Middle frontal gyrus (tissue), 1 donor: ENCODE measurements around the gene ZBTB7C.

Source experiments
- DNase-seq: peaks from one replicate; pipeline ENCODE4 v3.0.0-alpha.2; 2015; ENCODE audit warnings: low spot score; ENCODE audit errors: extremely low spot score

Gene ZBTB7C

DNA sequence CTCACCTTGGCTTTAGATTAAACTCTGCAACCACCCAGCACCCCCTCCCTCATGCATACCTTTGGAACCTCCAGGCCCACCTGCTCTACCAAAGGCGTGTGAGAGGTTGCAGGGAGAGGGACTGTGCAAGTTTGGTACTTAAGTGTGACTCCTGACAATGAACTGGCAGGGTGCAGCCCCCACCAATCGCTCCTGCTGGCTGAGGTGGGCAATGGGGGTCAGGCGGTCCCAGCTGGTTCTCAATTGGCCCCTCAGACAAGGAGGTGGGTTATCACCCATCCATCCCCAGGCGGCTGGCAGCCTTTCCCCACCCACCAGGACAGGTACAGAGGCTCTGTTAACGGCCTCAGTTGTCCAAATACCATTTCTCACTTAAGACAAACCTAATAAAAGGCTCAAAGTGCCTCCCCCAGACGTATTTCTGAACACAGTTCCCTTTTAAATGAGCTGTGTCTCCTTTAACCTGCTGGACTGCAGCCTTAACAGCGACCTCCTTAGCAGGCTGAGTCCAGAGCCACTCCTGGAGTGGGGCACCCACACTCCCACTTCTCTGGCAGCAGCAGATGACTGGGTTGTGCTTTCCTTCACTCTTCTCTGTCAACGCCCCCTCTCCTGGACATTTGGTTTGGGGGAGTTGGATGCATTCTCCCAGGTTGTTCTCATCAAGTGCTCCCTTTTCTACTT is 309.6 kb downstream of the ZBTB7C start:
- no peak for DNase-seq

DNA sequence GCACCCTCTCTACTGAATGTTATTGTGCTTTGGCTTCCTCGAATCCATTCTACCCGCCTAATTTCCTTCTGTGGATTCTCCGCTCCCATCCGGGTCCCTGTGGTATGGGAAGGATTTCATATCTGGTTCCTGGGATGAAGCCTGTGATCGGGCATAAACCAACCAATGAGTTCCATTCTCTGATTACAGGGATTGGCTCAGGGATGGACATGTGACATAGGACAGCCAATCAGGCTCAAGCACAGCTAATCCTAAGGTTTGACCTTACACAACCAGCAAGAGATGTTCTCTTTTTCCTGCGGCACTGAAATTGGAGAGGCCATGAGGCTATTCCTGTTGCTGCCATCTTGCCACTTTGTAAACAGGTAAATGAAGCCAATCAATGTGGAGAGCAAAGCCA is 310.6 kb downstream of the ZBTB7C start:
- DNase-seq: no peak

DNA sequence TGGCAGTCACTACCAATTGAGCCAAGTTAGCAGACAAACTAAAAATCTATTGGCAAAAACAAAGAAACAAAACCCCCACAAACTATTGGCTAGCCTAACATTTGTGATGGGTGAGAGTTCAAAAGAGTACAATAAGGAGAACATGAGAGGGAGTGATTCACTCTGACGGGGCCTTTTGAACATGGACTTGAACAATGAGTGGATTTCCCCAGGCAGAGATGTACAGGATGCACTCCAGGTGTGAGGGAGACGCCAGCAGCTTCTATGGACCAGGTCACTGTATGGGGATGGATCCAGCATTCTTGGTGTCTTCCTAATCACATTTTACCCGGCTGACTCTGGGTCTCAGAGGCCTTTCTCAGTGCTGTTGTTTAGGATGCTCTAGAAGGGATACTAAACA is 311.2 kb downstream of the ZBTB7C start:
- DNase-seq: no peak

DNA sequence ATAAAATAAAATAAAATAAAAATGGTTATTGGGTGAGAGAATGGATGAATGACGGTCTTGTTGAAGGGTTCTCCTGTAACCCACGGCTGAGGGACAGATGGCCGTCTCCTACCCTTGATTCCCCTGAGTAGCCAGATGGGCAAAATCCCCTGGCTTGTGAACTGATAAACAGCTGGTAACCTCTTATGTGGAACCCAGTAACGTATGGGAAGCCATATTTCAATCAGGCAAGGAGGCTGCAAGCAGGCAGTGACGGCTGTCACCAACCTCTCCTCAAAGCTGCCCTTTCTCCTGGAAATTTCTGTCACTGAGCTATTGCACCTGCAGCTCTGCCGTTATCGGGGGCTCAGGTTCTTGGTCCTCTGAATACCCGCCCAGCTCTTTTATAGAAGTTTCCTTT is 313.5 kb downstream of the ZBTB7C start:
- DNase-seq: no peak

DNA sequence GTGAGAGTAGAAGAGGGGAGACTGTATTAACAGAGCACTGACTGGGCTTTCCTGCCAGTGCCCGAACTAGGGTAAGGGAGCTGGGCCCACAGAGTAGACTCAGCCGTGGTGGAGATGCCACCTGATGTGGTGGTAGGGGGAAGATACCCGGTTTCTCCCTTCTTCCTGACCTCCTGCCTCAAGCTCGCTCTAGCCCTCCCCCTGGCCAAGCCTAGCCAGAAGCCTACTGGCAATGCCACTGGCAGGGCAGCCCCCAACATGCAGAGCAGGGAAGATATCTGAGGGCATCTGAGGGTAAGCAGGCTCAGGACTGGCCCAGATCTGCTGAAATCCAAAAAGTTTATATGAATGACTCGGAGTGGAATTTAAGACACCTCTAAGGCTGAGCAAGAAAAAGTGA is 316.1 kb downstream of the ZBTB7C start:
- DNase-seq: no peak

DNA sequence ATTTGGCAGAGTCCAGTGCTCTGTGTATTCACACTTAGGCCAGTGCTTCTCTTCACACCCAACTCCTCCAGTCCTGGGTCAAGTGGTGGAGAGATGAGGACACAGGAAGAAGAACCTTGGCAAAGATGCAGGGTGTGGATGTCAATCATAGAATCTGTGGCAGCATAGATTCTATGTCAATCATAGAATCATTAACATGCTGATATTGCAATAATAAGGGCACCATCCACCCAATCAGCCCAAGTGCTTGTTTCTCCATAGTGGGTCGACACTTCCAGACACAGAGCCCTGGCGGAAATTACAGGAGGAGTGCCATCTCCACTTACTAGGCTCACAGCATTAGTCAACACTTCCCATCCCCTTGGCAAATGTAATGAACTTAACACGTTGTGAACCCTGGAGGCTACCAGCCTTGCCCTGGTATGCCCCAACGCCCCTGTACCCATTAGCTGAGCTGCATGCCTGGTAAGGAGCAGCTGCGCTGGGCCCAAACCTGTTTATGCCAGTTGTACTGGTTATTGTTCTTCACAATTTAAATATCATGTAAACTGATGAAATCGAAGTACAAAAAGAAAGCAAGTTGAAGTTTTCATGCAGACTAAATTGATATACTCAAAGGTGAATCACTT is 317.2 kb downstream of the ZBTB7C start:
- DNase-seq: no peak

DNA sequence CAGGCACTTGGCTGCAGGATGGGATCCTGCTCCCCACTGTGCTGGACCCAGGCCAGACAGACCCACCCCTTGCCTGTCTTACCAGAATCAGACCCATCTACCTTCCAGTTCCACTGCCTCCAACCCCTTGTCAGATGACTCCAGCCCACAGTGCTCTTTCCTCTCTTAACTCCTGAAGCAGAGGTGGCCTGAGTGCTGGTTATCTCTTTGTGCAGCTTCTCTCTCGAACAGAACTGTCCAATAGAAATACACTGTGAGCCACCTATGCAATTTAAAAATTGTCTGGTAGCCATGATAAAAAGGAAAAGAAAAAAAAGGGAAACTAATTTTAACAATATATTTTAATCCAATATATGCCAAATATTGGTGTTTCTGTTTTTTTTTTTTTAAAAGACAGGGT is 318.5 kb downstream of the ZBTB7C start:
- DNase-seq: no peak

DNA sequence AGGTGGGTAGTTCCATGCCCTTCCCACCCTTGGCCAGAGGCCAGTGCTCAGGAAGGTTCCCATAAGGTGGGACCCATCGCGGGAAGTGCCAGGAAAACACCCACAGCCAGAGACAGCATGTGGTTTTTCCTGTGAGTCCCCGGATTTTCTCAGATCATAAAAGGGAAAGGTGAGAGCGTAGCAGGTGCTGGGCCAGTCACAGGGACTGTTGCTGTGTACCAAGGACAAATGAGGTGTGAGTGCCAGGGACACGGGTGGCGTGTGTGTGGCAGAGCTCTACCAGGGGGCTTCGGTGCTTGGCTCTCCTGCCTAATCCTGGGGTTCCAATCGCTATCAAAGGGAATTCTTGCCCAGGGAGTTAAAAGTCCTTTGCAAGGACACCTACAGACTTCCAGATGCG is 319.2 kb downstream of the ZBTB7C start:
- DNase-seq: no peak

DNA sequence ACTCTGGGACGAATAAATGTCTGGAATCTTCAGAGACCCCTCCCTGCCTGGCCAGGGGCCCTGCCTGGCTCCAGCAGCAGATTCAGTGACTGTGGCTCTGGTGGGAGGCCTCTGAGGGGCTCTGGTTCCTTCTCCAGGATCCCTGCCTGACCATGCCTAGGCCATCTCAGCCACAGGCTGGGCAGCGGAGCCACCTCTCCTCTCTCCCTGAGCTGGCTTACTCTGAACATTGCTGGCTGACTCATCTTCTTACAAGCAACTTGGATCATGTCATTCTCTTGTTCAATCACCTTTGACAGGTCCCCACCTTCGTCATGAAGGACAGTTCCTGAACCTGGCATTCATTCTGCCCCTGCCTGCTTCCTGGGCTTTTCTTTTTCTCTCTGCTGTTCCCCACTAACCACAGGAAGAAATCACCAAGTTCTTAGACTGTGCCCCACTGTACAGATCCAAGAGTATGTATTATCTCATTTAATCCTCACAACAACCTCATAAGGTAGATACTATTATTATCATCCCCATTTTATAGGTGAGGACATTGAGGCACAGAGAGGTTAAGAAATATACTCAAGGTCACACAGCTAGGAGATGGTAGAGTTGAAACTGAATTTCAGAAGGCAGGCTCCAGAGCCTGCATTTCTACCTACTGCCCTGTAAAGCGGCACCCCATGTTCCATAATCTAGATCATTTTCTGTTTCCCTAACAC is 323.2 kb downstream of the ZBTB7C start:
- no peak for DNase-seq

DNA sequence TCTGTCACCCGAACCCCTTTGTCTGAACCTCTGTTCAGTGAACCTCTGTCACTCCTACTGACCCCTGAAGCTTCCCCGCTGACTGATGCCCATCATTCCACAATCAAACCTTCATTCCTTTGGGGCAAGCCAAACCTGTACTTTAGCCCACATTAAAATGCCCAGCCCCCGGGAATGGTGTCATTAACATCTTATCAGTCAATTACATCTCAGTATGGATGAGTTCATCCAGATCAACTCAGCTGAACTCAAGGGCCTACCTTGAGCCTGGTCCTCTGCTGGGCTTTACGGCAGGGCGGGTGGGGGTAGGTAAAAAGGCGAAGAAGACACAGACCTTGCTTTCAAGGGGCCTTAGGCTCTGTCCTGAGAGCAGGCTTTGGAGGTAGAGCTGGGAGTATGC is 324.3 kb downstream of the ZBTB7C start:
- no peak for DNase-seq

DNA sequence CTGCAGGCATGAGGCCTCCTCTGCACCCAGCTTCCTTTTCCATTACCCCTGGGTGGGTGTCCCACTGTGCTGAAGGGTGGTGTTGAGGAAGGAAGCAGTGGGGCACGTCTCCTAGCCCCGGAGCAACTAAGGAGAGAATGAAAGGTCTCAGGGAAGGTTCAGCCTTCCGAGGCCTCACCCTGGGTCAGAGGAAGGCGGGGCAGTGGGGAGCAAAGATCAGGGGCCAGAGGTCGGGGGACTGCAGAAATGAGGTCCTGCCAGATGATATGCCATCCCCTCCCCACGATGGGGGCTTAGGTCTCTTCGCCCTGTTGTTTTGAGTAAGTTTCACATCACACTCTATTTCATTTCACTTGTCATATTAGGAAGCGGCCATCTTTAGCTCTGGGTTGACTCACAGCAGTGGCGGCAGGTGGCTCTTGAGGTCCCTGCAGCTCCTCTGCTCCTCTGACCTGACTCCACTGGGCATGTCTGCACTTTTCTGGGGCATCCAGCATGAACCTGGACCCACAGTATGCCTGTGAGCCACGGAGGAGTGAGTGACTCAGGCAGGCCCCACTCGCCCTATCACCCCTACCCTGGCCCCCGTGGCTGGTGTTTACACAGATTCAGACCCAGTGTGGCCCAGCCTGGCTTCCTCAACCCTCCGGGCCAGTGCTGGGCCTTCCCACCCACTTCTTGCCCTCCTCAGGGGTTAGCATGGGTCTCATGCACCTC is 325.0 kb downstream of the ZBTB7C start:
- no peak for DNase-seq

DNA sequence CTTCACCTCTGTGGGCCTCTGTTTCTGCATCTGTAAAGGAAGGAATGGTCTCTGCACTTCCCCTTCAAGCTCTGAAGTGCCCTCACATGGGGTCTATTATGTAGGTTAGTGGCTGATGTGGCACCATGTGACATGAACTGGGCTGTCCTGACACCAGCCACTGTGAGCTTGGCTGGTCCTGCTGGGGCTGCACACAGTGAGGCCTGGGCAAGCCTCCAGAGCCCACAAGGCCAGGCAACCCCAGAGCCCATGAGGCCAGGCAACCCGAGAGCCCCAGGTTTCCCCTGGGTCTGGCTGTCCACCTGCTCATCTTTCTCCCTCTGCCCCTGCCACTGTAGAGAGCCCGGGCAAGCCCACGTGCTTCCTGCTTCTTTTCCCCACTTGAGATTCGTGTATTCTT is 328.6 kb downstream of the ZBTB7C start:
- no peak for DNase-seq

DNA sequence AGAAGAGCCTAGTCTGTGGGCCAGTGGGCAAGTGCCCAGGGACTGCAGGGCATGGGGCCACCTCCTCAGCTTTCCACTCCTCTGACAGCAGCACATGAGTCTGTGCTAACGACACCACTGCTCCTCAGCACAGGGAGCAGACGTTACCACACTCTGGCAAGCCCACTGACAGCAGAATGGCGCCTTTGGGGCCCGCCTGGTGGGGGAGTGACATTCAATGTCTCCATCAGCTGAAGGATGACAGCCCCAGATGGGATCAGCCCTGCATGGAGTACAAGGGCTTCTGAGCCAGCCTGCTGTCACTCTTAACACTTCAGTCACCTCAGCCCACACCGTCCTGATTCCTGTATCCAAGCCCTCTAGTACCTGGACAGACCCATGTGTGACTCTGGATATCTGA is 329.3 kb downstream of the ZBTB7C start:
- DNase-seq: no peak

DNA sequence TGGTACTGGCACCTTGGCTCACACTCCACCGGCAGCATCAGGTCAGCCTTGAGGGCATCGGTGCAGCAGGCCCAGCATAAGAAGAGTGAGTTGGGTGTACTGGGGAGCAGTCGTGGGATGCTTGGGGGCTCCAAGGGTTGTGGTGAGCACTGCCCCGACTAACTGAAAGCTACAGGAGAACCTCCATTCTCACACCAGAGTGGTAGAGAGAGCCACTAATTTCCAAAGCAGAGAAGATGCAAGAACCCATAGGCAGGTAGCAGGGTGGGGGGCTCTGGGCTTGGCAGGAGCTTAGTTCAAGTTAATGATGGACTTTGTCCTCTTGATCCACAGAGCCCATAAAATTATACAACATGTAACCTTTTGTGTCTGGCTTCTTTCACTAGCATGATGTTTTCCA is 330.7 kb downstream of the ZBTB7C start:
- no peak for DNase-seq

DNA sequence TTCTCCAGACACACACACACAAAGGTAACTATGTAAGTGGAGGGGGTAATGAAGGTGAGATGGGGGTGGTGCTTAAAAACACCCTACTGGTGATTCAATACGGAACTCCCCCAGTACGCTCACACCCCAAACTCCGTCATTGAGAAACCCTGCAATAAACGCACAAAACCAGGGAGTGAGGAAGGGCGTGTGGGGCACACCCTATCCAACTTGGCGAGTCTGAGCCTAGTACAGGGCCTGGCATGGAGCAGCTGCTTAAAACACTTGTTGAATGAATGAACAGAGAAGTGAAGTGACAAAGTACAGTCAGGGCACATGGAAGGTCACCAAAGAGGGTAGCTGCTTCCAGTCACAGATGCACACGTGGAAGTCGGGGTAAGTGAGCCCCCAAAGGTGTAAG is 331.9 kb downstream of the ZBTB7C start:
- no peak for DNase-seq

DNA sequence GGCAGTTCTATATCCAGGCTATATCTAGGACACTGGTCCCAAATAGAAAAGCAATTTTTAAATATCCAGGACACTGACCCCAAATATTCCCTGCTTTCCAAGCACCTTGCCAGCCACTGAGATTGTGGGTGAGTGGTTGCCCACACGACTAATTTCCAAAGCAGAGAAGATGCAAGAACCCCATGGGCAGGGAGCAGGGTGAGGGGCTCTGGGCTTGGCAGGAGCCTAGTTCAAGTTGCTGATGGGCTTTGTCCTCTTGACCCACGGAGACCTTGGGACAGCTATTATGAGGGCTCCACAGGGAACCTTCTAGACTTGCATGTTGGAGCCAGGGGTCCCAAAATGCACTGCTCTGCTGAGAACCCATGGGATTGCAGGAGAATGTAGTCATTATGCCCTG is 332.7 kb downstream of the ZBTB7C start:
- DNase-seq: no peak

DNA sequence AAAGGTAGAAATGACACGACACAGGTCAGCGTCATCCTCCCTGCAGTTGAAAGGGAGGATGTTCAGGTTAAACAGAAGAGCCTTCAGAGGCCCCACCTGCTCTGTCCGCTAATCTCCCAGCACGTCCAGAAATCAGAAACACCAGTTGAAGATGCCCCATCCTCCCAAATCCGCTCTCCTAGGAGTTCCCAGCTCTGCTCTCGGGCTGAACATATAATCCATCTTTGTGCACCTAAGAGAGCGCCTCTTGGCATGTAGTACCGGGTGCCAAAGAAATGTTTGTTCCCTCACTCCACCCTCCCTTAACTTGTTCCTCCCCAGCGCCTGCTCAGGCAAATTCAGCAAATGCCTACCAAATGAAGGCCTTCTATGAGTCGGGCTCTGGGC is 333.5 kb downstream of the ZBTB7C start:
- no peak for DNase-seq

DNA sequence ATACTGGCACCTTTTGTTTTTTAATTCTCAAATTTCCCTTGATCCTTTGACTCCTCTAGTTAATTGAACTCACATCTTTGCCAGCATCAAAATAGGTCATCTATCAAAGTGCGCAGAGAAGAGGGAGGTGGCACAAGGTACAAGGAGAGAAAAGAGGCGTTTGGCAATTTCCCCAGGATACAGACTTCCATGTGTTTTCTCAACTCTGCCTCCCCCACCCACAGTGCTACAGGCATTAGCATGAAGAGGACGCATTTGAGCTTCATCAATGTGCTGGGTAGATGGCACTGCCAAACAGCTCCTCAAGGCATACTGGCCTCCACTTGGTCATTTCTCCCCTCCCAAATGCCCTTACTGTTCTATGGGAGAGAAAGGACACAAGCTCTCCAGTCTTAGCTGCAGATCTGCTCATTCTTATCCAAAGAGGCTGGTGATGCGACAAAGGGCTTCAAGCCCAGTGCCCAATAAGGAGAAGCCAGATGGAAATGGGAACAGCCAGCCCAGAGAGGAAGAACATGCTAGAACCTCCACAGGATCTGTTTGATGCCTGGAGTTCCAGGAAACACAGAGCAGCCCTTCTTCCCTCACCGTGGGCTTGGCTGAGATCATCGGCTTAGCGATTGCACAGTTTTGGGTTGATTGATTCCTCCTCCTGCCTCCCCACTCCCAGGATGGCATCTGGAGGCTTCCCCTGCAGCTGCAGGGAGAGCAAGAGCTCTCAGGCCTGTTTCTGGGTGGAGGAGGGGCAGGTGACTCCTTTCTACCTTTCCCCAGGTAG is 334.1 kb downstream of the ZBTB7C start:
- DNase-seq: no peak

DNA sequence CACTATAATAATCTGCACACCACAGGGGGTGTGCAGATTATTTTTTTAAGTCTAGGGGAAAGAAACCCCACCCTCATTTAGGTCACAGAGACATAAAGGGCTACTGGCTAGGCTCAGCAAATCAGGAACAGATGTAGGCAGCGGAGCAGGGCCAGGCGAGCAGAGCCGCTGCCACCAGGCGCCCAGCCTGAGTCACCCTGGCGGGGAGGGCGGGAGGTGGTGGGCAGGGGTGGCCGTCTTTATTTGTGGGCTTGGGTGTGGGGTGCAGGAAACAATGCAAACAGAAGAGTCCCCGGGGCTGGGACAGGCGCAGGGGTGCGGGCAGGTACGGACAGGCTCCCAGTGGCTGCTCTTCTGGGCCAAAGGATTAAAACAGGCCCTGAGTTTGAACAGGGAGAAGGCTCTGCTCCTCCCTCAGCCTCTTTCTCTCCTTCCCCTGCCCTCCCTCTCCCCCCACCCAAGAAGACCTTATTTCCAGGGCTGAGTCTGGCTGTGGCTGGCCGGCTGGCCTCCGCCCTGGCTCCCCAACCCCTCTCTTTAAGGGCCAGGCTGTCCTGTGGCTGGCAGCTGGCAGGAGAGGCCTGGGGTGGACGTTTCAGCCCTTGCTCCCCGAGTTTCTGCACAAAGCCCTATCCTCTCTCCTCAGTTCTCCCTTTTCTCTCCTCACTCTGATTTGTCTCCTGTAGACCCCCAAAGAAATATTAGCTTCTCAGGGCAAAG is 335.8 kb downstream of the ZBTB7C start:
- no peak for DNase-seq

DNA sequence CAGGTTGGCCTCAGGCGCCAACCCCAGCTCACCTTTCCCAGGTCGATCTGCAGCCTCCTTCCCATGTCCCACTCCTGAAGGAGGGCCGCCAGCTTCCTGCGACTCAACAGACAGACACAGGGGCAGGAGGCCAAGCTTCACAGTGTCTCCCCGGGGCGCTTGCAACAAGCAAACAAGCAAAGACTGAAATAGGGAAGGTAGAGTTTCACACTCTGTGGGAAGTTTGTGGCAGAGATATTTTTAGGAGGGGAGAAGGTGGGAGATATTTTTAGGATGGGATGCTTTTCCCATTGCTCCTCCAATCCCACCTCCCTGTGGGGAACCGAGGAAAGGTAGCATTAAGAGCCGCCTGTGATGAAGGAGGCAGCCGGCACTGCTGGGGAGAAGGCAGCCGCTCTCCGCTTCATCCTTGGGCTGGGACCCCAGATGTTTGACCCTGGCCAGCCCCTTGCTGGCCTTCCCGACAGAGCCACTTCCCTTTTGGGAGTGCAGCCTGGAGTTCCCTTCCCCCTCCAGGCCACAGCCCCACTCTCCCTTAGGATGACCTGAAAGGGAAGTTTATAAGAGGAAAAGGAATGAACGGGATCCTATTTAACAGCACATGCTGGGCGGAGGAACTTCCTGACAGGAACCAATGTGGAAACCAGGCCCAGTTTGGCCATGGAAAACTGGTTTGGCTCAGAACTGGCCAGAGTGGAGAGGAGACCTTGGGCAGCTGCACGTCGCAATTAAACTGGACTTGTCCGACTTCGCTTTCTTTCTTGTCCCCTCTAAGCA is 336.6 kb downstream of the ZBTB7C start:
- DNase-seq: no peak
